Glutamatergic neuron (in vitro differentiated cells): ENCODE measurements around the gene MMAB. TPM values are rescaled to one million over a fixed set of nuclear protein-coding genes. Genes with fewer than 3 reads are reported as not detected.

Experiments
- DNase-seq: peaks from one replicate; pipeline ENCODE4 v3.0.0; 2022
- H3K27ac Mint-ChIP-seq: one replicate; pipeline ENCODE4 v1.8.0; 2020; ENCODE audit warnings: mild to moderate bottlenecking, mixed read lengths, inconsistent platforms; ENCODE audit not compliant: unreplicated experiment
- H3K27me3 Mint-ChIP-seq: one replicate; pipeline ENCODE4 v1.8.0; 2020; ENCODE audit warnings: mild to moderate bottlenecking, moderate library complexity, mixed read lengths, inconsistent platforms; ENCODE audit not compliant: unreplicated experiment
- H3K36me3 Mint-ChIP-seq: one replicate; pipeline ENCODE4 v1.8.0; 2020; ENCODE audit warnings: mild to moderate bottlenecking, mixed read lengths, inconsistent platforms; ENCODE audit not compliant: unreplicated experiment
- H3K4me1 Mint-ChIP-seq: one replicate; pipeline ENCODE4 v1.8.0; 2020; ENCODE audit warnings: mild to moderate bottlenecking, low read depth, mixed read lengths, inconsistent platforms; ENCODE audit not compliant: unreplicated experiment
- H3K4me3 Mint-ChIP-seq: one replicate; pipeline ENCODE4 v1.8.0; 2020; ENCODE audit warnings: mild to moderate bottlenecking, mixed read lengths, inconsistent platforms; ENCODE audit not compliant: unreplicated experiment
- H3K9me3 Mint-ChIP-seq: one replicate; pipeline ENCODE4 v1.8.0; 2020; ENCODE audit warnings: mild to moderate bottlenecking, moderate library complexity, mixed read lengths, inconsistent platforms; ENCODE audit not compliant: unreplicated experiment
- total RNA-seq: library from RNA; stranded (reverse); fragmentation: NEBNext Ultra II Directional; extraction: Animal tissue kit (Norgen Biotek cat#: 25700); gene quantifications from one replicate; pipeline ENCODE4 v1.2.1, GENCODE V29; 2021; ENCODE audit not compliant: unreplicated experiment
- TF ChIP-seq, protein P1 (sequence below): fragments of 200-600 bp; sonication (generic); IDR thresholded peaks from one replicate; pipeline ENCODE4 v1.5.0; 2021; ENCODE audit not compliant: partially characterized antibody, unreplicated experiment

Gene MMAB
- total RNA-seq, 1 donor from 2014 or later = 28.7 TPM

DNA sequence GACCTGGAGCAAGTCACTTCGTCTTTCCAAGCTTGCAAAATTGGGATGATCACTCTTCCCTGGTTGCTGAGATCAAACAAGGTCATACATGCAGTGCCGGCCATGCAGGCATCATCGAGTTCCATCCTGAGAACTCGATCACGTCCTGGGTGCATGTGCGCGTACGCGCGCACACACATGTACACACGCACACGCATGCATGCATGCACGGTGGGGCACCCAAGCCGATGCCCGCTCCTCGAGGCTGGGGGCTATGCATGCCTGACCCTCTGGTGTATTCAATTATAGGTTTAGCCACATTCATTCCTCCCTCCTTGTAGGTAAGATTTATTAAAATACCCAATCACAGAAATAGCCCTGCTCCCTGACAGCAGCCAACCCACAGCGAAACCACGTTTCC is 26.0 kb downstream of the MMAB start:
- Mint-ChIP-seq H3K4me1 (peaks cover 20% of the 10 kb centered on the region), H3K4me3 (no peak overlapping the region), H3K36me3 (no peaks in the 10 kb centered on the region), H3K27ac (no peak overlapping the region), H3K27me3 (peaks cover 5% of the 10 kb centered on the region), H3K9me3 (peaks cover 7% of the 10 kb centered on the region)
- DNase-seq = peak; percentile 0
- TF ChIP-seq, protein P1, sequence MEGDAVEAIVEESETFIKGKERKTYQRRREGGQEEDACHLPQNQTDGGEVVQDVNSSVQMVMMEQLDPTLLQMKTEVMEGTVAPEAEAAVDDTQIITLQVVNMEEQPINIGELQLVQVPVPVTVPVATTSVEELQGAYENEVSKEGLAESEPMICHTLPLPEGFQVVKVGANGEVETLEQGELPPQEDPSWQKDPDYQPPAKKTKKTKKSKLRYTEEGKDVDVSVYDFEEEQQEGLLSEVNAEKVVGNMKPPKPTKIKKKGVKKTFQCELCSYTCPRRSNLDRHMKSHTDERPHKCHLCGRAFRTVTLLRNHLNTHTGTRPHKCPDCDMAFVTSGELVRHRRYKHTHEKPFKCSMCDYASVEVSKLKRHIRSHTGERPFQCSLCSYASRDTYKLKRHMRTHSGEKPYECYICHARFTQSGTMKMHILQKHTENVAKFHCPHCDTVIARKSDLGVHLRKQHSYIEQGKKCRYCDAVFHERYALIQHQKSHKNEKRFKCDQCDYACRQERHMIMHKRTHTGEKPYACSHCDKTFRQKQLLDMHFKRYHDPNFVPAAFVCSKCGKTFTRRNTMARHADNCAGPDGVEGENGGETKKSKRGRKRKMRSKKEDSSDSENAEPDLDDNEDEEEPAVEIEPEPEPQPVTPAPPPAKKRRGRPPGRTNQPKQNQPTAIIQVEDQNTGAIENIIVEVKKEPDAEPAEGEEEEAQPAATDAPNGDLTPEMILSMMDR = no peak

DNA sequence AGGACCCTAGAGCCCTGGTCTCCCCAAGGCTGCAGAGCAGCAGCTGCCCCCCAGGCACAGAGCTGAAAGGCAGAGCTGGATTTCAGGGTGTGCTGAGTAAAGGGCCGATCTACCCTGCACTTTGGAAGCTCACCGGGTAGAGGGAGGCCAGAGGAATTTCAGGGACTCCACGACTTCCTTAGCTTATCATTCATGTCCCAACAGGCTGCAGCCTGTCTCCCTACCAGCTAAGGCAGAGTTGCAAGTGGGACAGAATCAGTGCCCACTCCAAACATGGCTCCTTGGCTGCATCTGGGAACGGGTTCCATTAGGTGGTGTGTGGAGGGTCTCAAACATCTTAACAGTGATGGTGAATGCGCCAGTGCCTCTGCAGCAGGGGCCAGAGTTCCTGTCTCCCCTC is 27.5 kb downstream of the MMAB start:
- peaks cover 9% of the 10 kb centered on the region for H3K9me3 Mint-ChIP-seq
- H3K27ac Mint-ChIP-seq = no peak overlapping the region
- peaks cover 20% of the 10 kb centered on the region for H3K4me1 Mint-ChIP-seq
- no peaks in the 10 kb centered on the region for H3K36me3 Mint-ChIP-seq
- peaks cover 5% of the 10 kb centered on the region for H3K27me3 Mint-ChIP-seq
- DNase-seq = no peak
- TF ChIP-seq, protein P1 = no peak
- H3K4me3 Mint-ChIP-seq = no peak overlapping the region

DNA sequence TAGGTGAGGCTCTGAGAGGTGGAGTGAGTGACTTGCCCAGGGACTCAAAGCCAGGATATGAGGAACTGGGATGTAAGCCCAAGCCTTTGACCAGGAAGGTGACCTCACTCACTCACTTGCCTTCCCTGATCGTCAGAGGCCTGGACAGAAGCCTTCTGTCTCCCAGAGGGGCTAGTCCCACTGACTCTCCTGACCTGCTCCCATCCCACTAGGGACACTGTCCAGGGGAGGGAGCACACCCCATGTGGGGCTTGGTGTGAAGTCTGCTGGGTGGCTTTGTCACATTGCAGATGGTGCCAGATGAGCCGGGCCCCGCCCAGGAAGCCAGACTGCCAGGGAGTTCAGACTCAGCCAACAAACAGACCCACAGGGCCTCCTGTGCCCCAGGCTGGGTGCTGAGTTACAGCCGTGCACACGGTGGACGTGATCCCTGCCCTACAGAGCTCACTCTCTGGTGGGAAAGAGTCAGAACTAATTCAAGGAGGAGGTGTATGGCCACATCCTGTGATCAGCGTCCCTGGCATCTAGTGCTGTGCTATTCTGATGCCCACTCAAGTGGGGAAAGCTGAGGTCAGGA is 28.3 kb downstream of the MMAB start:
- peak overlapping the region; percentile 20 for H3K4me3 Mint-ChIP-seq
- H3K4me1 Mint-ChIP-seq = peaks cover 19% of the 10 kb centered on the region
- peaks cover 9% of the 10 kb centered on the region for H3K9me3 Mint-ChIP-seq
- H3K36me3 Mint-ChIP-seq = no peaks in the 10 kb centered on the region
- TF ChIP-seq, protein P1 = no peak
- H3K27ac Mint-ChIP-seq = no peak overlapping the region
- no peak for DNase-seq
- peaks cover 5% of the 10 kb centered on the region for H3K27me3 Mint-ChIP-seq

DNA sequence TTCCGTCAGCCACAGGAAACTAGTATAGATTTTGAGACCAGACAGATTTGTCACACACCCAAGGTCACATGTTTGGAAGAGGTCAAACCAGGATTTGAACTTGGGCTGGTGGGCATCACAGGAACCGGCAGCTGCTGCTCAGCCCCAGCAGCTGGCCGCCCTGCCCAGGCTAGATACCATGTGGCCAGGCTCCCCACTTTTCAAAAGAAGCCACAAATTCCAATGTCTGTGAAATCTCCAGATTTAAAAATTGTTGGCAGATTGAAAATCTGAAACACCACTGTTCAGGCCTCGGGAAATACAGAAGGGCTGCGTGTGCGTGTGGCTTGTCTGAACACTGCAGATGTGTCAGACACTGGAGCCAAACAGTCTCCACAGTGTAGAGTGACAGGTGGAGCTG is 30.4 kb downstream of the MMAB start:
- H3K4me1 Mint-ChIP-seq = peaks cover 9% of the 10 kb centered on the region
- peaks cover 7% of the 10 kb centered on the region for H3K9me3 Mint-ChIP-seq
- no peak for DNase-seq
- H3K27ac Mint-ChIP-seq = no peak overlapping the region
- H3K4me3 Mint-ChIP-seq = no peak overlapping the region
- H3K36me3 Mint-ChIP-seq = no peaks in the 10 kb centered on the region
- TF ChIP-seq, protein P1 = no peak
- H3K27me3 Mint-ChIP-seq = peaks cover 3% of the 10 kb centered on the region

DNA sequence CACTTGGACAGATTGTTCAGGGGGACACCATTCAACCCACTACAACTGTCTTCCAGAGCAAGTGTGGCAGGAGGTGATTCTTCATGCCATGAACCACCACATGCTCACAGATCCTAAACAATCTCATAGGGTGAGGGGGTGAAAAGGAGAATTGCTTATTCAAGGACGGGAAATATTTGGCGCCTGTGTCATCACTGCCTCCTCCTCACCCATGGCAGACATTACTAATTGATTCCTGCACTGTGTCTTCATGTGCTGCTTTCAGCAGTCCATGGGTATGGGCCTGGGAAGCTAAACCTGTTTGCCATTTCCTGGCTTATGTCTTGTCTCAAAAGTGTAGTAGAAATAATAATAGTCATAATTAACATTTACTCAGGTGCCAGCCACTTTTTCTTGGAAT is 31.3 kb downstream of the MMAB start:
- TF ChIP-seq, protein P1 = no peak
- DNase-seq = no peak

More for the DNA sequence above, 31.3 kb downstream of the MMAB start:
- Mint-ChIP-seq H3K27me3 (peaks cover 5% of the 10 kb centered on the region), H3K4me1 (peaks cover 8% of the 10 kb centered on the region), H3K27ac (no peak overlapping the region), H3K4me3 (no peak overlapping the region), H3K9me3 (peaks cover 7% of the 10 kb centered on the region), H3K36me3 (no peaks in the 10 kb centered on the region)
